Stomach (tissue), 9 donors: ENCODE results near the gene TMTC2. TPM values are rescaled to one million over a fixed set of nuclear protein-coding genes. Genes with fewer than 3 reads are reported as not detected.

Source experiments
- DNase-seq, 2 donors: peaks; one replicate each; pipeline versions ENCODE4 v3.0.0 to v3.0.0-alpha.2; 2013 to 2019
- H3K27ac ChIP-seq, 5 donors: fragments of 200-600 bp in 4 of 5; sonication (generic) in 4 of 5; one replicate each; pipeline ENCODE4 v1.5.1; 2013 to 2019; ENCODE audit warnings: mild to moderate bottlenecking in 1 of 5, moderate library complexity in 1 of 5
- H3K27me3 ChIP-seq, 3 donors: fragments of 200-600 bp; sonication (generic); one replicate each; pipeline ENCODE4 v1.5.1; 2017 to 2019; ENCODE audit warnings: mixed run types in 1 of 3
- H3K36me3 ChIP-seq, 4 donors: fragments of 200-600 bp; sonication (generic); 1 replicate in 3 of 4; 2 replicates in 1 of 4; pipeline ENCODE4 v1.5.1; 2016 to 2019
- H3K4me1 ChIP-seq, 4 donors: fragments of 200-600 bp; sonication (generic); one replicate each; pipeline ENCODE4 v1.5.1; 2016 to 2019
- H3K4me3 ChIP-seq, 4 donors: fragments of 200-600 bp; sonication (generic) in 3 of 4; one replicate each; pipeline ENCODE4 v1.5.1; 2016 to 2019; ENCODE audit warnings: mild to moderate bottlenecking in 1 of 4
- H3K9me3 ChIP-seq, 4 donors: fragments of 200-600 bp; sonication (generic); one replicate each; pipeline ENCODE4 v1.5.1; 2016 to 2019
- EP300 ChIP-seq: sonication (generic); formaldehyde crosslinking; IDR thresholded peaks from one replicate; pipeline ENCODE4 v1.6.1; 2017; ENCODE audit warnings: antibody characterized with exemption
- POLR2A ChIP-seq, 4 donors: fragments of 450-650 bp; IDR thresholded peaks; one replicate each; pipeline ENCODE4 v1.6.1; 2016; ENCODE audit warnings: antibody characterized with exemption in 4 of 4, control low read depth in 2 of 4, mild to moderate bottlenecking in 1 of 4, moderate library complexity in 1 of 4
- POLR2AphosphoS5 ChIP-seq, 3 donors: sonication (generic); formaldehyde crosslinking; IDR thresholded peaks; one replicate each; pipeline ENCODE4 v1.6.1; 2016; ENCODE audit warnings: antibody characterized with exemption in 3 of 3
- WGBS, 5 donors: extraction: QIAGEN DNeasy Blood & Tissue Kit in 3 of 5; methylation state at CpG; one replicate each; pipeline versions ENCODE4 v1.1.5 to v1.1.7; 2013 to 2018; 5-methylcytosine and 5-hydroxymethylcytosine counted together
- intact Hi-C: fragments of 100-400 bp; cut with DNase I; formaldehyde crosslinking; loops from one replicate; pipeline ENCODE4 v1.15.1; 2023; ENCODE audit warnings: low total_unique reads
- polyA plus RNA-seq, 3 donors: library from polyadenylated mRNA; stranded (reverse); fragments of 200-250 nt; gene quantifications; one replicate each; pipeline ENCODE4 v1.2.3, GENCODE V29; 2013
- total RNA-seq, 5 donors: library from RNA; depleted of rRNA; stranded (reverse); fragments of >200 nt; gene quantifications; one replicate each; pipeline versions ENCODE4 v1.1.0 to v1.2.3, GENCODE V29; 2014 to 2016
- TF ChIP-seq, protein P1 (sequence below), 7 experiments: fragments of 450-650 bp in 4 of 7; fragments of 200-600 bp in 3 of 7; sonication (generic) in 3 of 7; IDR thresholded peaks; one replicate each; pipeline ENCODE4 v1.5.1; 2016 to 2019; ENCODE audit warnings: antibody characterized with exemption in 7 of 7, control low read depth in 2 of 7, mild to moderate bottlenecking in 1 of 7
- donor health status: healthy with polysubstance abuse.
- donor health status: Bipolar disorder and iron deficiency.
- donor health status: healthy.

TMTC2 gene
- total and polyA plus RNA-seq, 8 donors, result 6.1 to 60.0 (median 27.5) TPM

DNA sequence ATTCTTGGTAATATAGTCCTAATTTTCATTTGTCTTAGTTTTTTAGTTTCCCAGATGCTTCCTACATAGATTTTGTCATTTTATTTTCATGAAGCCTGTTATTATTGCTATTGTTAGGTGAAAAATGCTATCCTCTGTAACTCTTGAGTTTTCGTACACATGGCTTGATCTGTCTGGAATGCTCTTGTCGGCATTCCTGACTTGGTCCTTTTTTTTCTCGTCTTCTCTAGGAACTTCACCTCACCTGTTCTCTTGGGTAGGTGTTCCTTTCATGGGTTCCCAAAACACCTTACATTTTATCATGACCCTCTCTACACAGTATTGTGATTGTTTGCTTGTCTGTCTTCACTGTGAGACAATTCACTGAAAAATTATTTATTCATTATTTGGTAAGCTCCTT is 267.4 kb downstream of the TMTC2 start:
- Histone ChIP-seq H3K36me3 (no peaks in the 10 kb centered on the region), H3K4me1 (peaks cover 0 to 11% (median 3%) of the 10 kb centered on the region in 4 donors), H3K27ac (no peak overlapping the region), H3K27me3 (no peaks in the 10 kb centered on the region), H3K9me3 (no peaks in the 10 kb centered on the region), H3K4me3 (no peak overlapping the region)
- 85 to 98% (median 93%) methylated on average over 3 of the region's 3 CpGs for WGBS, 5 donors
- TF ChIP-seq POLR2AphosphoS5 (IDR thresholded peaks at IDR 0.05) (no peak), POLR2A (IDR thresholded peaks at IDR 0.05) (no peak), EP300 (no peak)
- TF ChIP-seq, protein P1, sequence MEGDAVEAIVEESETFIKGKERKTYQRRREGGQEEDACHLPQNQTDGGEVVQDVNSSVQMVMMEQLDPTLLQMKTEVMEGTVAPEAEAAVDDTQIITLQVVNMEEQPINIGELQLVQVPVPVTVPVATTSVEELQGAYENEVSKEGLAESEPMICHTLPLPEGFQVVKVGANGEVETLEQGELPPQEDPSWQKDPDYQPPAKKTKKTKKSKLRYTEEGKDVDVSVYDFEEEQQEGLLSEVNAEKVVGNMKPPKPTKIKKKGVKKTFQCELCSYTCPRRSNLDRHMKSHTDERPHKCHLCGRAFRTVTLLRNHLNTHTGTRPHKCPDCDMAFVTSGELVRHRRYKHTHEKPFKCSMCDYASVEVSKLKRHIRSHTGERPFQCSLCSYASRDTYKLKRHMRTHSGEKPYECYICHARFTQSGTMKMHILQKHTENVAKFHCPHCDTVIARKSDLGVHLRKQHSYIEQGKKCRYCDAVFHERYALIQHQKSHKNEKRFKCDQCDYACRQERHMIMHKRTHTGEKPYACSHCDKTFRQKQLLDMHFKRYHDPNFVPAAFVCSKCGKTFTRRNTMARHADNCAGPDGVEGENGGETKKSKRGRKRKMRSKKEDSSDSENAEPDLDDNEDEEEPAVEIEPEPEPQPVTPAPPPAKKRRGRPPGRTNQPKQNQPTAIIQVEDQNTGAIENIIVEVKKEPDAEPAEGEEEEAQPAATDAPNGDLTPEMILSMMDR (IDR thresholded peaks at IDR 0.05), result no peak
- DNase-seq, result no peak
- intact Hi-C loops, result no loop called here

DNA sequence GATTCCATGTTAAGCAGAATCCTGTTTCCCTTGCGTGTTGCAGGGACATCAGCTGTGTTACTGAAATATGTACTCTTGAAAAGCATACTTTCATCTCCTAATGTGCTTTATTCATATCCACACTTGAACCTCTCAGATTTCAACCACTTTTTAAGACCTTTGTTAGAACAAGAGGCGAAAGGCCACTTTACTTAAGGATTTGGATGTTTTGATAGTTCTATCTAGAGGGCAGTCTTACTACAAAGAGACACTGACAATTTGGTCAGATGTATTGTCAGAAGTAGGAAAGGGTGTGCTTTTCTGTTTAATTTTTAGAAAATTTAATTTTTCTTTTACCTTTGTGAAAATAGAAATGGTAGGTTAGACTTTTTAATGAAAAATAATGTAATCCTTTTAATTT is 267.9 kb downstream of the TMTC2 start:
- no peak for DNase-seq
- no peak overlapping the region for H3K27ac ChIP-seq
- intact Hi-C loops, result no loop called here
- TF ChIP-seq POLR2AphosphoS5 (IDR thresholded peaks at IDR 0.05) (no peak), POLR2A (IDR thresholded peaks at IDR 0.05) (no peak)
- TF ChIP-seq, protein P1 (IDR thresholded peaks at IDR 0.05), result no peak
- H3K4me3 ChIP-seq, result no peak overlapping the region
- H3K4me1 ChIP-seq, result peaks cover 0 to 11% (median 3%) of the 10 kb centered on the region in 4 donors
- H3K9me3 ChIP-seq, result no peaks in the 10 kb centered on the region
- H3K36me3 ChIP-seq, result no peaks in the 10 kb centered on the region
- 69 to 79% (median 77%) methylated on average over 2 of the region's 2 CpGs for WGBS, 5 donors
- no peaks in the 10 kb centered on the region for H3K27me3 ChIP-seq

DNA sequence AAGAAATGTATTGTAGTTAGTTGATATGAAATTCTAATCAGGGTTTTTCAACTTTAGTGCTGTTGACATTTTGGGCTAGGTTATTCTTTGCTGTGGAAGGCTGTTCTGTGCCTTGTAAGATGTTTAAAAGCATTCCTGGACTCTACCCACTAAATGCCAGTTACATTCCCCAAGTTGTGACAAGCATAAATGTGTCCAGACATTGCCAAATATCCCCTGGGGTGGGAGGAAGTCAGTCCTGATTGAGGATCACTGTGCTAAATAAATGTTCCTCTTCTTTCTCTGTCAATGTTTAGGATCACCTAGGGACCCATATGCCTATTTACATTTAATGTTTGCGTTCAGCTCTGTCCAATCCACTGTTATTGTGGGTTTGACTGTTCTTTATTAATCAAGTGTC is 268.3 kb downstream of the TMTC2 start:
- 67 to 80% (median 68%) methylated on average over 1 of the region's 1 CpG for WGBS, 5 donors

DNA sequence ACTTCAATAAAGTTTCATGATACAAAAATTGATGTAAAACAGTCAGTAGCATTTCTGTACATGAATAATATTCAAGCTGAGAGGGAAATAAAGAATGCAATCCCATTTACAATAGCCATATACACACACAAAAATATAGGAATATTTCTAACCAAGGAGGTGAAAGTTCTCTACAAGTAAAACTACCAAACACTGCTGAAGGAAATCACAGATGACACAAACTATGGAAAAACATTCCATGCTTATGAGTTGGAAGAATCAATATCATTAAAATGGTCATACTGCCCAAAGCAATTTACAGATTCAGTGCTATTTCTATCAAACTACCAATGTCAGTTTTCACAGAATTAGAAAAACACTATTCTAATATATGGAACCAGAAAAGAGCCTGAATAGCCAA is 272.3 kb downstream of the TMTC2 start:
- no peaks in the 10 kb centered on the region for H3K9me3 ChIP-seq
- no peak for DNase-seq

More for the DNA sequence above, 268.3 kb downstream of the TMTC2 start:
- Histone ChIP-seq H3K36me3 (no peaks in the 10 kb centered on the region), H3K27me3 (no peaks in the 10 kb centered on the region), H3K4me1 (peaks cover 0 to 11% (median 3%) of the 10 kb centered on the region in 4 donors), H3K9me3 (no peaks in the 10 kb centered on the region), H3K4me3 (no peak overlapping the region), H3K27ac (no peak overlapping the region)
- DNase-seq, result no peak
- intact Hi-C loops, result no loop called here
- no peak for TF ChIP-seq POLR2AphosphoS5 (IDR thresholded peaks at IDR 0.05)
- TF ChIP-seq, protein P1 (IDR thresholded peaks at IDR 0.05), result no peak
- TF ChIP-seq POLR2A (IDR thresholded peaks at IDR 0.05), result no peak
- TF ChIP-seq EP300, result no peak

More for the DNA sequence above, 272.3 kb downstream of the TMTC2 start:
- Histone ChIP-seq H3K4me3 (no peak overlapping the region), H3K36me3 (no peaks in the 10 kb centered on the region), H3K4me1 (peaks cover 0 to 11% (median 3%) of the 10 kb centered on the region in 4 donors), H3K27me3 (no peaks in the 10 kb centered on the region), H3K27ac (no peak overlapping the region)
- TF ChIP-seq POLR2A (IDR thresholded peaks at IDR 0.05) (no peak), POLR2AphosphoS5 (IDR thresholded peaks at IDR 0.05) (no peak), EP300 (no peak)
- TF ChIP-seq, protein P1 (IDR thresholded peaks at IDR 0.05), result no peak
- intact Hi-C loops, result no loop called here
